Activated CD4-positive, alpha-beta T cell treated with anti-CD3 and anti-CD28 coated beads, Interleukin-2, amount 50 U/mL, for 16 hours (primary cell): ENCODE measurements around the gene MAGED1.

Experiments
- DNase-seq: peaks from one replicate; pipeline ENCODE4 v3.0.0-alpha.2; 2020

Gene MAGED1, protein sequence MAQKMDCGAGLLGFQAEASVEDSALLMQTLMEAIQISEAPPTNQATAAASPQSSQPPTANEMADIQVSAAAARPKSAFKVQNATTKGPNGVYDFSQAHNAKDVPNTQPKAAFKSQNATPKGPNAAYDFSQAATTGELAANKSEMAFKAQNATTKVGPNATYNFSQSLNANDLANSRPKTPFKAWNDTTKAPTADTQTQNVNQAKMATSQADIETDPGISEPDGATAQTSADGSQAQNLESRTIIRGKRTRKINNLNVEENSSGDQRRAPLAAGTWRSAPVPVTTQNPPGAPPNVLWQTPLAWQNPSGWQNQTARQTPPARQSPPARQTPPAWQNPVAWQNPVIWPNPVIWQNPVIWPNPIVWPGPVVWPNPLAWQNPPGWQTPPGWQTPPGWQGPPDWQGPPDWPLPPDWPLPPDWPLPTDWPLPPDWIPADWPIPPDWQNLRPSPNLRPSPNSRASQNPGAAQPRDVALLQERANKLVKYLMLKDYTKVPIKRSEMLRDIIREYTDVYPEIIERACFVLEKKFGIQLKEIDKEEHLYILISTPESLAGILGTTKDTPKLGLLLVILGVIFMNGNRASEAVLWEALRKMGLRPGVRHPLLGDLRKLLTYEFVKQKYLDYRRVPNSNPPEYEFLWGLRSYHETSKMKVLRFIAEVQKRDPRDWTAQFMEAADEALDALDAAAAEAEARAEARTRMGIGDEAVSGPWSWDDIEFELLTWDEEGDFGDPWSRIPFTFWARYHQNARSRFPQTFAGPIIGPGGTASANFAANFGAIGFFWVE

DNA sequence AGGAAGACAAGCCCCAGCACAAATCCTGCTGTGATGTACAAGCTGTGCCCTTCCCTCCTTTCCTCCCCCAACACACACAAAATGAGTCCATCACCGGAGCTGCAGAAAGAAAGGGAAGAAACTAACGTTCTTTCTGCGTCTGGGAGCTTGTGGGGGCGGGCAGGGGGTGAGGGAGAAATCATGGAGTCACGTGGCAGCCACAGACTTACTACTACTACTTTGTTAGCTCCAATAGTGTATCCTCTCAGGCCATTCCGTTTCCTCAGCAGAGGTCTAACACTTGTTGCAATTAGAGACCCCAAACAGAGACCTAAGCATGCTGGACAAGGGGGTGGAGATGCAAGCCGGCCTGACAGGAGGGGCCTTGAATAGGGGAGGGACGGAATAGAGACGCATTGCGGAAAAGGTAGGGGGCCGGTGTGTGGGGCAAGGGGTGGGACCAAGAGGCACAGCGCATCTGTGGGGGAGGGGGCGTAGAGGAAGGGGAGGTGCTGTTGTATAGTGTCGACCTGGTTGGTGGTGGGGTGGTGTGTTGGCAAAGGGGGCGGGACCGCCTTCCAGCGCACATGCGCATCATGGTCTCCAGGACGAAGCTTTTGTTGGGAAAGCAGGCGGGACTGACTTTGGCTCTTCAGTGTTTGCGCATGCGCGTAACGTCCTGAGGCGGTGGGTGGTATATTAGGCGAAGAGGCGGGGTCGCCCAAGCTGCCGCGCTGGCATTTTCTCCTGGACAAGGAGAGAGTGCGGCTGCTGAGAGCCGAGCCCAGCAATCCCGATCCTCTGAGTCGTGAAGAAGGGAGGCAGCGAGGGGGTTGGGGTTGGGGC, at the start of gene MAGED1:
Gene MAGED1, plus strand, starts transcription at position 703 of the 825 bp plus-strand sequence. CDS start 682 bp downstream, outside the sequence.
- DNase-seq = peak; percentile 88

DNA sequence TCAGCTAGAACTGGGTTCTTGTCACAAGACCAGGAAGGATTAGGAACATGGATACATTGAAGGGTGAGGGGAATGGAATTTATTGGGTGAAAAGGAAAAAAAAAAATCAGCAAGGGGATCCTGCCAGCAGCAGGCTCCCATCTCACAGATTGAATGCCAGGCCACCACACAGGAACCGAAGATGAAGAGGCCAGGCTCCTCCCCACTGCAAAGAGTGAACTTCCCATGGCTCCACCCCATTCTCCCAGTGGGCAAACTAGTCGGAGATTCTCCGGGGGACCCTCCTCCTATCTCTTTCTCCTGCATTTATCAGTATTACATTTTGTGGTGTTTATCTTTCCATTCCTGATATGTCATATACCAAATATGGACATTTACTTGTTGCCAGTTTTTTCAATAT, 46.0 kb upstream of the MAGED1 start:
- DNase-seq = no peak

DNA sequence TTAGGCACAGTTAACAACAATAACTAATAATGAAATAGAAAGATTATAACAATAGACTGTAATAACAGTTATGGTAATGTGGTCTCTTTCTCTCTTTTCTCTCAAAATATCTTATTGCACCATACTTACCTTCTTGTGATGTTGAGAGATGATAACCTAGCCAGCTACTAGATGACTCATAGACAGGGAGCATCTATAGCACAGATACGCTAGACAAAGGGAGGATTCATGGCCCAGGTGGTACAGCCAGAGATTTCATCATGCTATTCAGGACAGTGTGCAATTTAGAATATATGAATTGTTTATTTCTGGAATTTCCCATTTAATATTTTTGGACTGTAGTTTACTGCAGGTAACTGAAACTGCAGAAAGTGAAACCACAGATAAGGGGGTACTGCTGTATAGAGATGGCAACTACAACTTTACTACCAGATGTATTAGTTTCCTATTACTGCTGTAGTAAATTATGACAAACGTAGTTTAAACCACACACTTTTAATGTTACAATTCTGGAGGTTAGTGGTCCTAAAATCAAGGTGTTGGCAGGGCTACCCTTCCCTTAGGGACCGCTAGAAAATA, 41.8 kb upstream of the MAGED1 start:
- no peak for DNase-seq

DNA sequence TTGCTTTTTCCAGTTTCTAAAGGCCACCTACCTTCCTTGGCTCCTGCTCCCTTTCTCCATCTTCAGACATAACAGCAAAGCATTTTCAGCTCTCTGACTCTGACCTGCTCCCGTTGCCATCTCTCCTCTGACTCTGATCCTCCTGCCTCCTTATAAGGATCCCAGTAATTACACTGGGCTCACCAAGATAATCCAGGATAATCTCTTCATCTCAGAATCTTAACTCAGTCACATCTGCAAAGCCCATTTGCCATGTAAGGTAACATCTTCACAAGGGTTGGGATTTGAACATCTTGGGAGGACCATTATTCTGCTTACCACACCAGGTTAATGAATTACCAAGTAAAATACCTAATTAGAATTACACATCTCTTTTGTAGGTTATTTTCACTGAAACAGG, 41.3 kb upstream of the MAGED1 start:
- DNase-seq = no peak

DNA sequence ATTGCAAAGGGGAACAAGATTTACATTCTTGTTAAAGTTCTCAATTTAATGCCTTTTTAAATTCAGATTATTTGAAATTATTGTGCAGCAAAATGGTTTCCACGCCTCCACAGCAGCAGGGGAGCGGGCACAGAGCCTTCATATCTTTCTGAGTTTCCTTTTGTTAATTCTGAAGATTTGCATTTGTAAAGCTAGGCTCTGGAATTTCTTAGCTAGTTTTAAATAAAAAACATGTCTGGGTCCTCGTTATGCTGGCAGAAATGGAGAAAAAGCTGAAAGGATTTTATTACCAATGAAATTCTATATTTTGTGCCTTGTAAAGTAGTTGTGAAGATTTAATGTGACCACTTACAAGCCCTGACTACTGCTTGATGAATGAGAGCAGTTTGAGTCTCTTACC, 40.8 kb upstream of the MAGED1 start:
- DNase-seq = no peak

DNA sequence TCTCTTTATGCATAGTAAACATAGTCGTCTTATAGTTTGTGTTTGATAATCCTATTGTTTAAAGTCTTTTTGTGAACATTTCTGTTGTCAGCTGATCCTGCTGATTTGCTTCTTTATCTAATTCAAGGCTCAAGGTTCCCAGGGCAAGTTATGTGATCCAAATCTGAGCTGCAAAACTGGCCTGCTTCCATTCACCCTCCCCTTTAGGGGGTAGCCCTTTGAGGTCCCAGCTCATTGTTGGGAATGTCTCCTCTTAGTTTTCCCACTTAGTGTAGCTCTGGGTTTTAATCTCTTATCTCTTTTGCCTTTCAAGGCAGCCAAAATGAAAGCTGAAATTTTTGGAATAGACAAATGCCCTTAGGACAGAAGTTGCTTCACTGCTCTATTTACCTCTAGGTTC, 40.2 kb upstream of the MAGED1 start:
- DNase-seq = no peak

DNA sequence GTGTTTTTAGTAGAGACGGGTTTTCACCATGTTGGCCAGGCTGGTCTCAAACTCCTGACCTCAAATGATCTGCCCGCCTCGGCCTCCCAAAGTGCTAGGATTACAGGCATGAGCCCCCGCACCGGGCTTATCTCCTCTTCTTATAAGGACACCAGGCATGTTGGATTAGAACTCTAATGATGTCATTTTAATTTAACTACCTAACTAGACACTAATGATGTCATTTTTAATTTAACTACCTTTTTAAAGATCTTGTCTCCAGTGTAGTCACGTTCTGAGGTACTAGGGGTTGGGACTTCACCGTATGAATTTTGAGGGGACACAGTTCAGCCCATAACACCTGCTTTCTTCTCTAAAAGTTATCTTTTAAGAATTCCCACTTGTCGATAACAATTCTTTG, 37.7 kb upstream of the MAGED1 start:
- no peak for DNase-seq

DNA sequence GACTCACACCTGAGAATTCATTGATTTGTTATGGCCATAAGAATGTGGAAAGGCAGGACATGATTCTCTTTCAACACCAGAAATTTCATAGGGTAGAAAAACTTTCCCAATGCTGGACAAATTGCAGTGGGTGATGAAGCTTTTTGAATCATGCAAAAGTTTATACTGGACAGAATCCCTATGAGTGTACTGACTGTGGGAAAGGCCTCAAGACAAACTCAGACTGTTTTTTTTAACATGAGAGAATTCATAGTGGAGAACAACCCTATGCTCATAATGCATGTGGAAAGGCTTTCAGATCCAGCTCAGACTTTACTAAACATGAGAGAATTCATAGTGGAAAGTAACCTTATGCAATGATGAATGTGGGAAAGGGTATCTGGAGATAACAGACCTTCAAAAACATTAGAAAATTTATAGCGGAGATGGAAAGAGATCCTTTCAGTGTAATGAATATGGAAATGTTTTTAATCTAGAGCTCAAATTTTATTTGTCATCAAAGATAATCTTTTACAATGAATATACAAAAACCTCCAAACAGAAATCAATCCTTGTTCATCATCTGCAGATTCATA, 36.2 kb upstream of the MAGED1 start:
- DNase-seq = no peak

DNA sequence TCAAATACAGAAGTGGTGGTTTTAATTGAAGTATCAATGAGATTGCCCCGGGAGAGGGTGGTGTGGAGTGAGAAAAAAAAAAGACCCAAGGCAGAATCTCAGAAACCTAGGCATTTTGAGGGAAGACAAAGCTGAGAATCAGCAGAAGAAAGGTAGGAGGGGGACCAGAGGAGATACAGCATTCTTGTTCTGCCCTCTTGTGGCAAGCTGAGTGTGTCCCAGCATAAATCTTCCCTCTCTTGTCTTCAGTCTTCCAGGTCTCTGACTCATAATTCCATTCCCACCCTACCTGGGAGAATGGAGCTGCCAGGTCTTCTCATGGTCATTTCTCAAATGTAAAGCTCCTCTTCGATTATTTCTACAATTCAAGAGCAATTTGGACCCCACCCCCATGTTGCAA, 32.7 kb upstream of the MAGED1 start:
- no peak for DNase-seq

DNA sequence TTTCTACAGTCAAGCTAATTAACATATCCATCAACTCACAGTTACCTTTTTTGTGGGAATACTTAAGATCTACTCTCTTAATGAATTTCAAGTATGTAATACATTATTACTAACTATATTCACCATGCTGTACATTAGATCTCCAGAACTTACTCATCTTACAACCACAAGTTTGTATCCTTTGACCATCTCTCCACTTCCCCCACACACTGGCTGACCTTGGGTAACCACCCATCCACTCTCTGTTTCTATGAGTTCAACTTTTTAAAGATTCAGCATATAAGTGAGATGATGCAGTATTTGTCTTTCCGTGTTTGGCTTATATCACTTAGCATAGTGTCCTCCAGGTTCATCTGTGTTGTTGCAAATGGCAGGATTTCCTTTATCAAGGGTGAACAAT, 30.5 kb upstream of the MAGED1 start:
- DNase-seq = peak; percentile 5

DNA sequence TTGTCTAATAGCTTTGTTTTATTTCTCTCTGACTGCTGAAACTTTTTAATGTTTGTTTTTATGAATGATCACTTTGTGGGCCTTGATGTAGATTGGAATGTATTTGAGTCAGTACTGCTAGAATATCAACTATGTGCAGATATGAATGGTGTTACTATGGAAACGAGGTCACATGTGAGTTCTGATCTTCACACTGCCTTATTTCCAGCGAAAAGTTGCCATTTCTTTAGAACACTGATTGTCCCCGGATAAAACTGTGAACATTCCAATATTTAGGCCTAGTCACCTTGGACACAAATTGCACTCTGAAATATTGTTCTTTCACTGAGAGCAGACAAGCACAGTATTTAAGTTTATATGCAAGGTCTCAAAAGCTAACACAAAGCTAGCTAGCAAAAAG, 27.2 kb upstream of the MAGED1 start:
- DNase-seq = no peak

DNA sequence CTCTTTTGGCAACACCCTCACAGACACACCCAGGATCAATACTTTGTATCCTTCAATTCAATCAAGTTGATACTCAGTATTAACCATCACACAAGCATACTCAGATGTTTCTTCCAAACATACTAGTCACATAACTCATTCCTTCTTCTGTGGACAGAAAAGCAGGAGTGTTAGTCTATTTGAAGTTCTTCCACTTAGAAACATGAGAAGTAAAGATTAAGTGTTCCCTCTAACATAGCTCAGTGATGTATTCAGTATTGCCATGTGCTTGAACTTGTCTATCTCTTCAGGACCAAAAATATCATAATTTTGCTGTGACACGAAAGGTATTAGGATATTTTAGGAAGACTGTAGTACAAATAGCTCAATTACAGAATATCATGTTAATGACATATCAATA, 25.8 kb upstream of the MAGED1 start:
- DNase-seq = no peak

DNA sequence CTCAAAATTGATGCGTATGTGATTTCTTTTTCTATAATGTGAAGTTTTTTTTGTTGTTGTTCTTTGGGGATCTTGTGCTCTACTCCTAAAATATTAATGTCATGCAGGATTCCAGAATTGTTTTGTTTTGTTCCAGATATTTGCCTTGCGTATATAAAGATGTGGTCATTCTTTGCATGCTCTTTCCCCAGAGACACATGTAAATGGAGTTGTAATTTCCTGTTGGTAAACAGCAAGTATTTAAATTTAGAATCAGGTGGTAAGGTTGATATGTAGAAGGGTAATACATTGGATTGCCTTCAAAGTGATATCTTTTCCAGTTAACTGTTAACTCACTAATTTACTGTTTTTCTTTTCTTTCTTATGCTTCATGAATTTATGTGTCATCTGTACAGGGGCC, 23.1 kb upstream of the MAGED1 start:
- no peak for DNase-seq

DNA sequence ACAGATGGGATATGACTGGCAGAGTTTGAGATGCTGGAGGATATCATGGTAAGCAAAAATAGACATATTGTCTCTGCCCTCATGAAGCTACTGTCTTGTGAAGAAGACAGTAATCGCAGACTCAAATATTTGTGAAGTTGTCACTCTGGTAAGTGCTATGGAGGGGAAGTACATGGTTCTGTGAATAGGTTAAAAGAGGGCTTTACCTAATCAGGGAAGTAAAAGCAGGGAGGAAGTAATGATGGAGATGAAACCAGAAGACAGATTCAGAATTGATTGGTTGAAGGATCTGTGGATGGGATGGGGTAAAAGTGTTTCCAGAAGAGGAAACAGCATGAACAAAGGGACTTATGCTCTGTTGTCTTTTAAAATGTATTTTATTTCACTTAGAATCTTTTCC, 19.3 kb upstream of the MAGED1 start:
- no peak for DNase-seq

DNA sequence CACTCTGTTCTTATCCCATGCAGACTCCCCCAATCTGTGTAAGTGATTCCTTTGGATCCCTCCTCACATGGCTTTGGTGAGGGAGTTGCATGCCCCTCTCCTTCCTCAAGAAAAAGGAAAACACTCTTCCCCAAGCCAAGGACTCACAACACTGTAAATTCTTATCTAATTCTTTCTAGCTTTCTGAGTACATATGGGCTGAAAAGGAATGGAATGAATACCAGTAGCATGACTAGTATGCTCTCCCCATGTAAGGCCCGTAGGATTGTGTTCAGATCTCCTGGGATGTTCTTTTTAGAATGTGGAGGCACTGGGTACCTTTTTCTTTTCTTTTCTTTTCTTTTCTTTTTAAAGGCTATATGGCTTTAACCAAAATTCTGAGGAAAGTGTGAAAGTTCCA, 17.0 kb upstream of the MAGED1 start:
- DNase-seq = no peak

DNA sequence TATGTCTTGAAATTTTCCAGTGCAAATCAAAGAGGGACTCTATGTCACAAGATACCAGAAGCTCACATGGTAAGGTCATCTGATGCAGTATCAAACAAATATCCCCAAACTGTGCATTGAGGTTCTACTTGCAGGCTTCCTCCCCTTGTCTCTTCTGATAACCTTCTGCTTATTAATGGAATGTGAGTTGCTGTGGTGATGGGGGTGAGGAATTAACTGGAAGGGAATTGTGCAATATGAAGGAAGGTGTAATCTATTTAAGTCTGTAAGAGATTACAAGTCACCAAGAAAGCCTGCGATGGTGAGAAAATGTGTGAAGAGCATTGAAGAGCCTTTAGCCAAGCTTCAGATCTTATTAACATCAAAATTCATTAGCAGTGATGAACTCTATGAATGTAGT, 15.4 kb upstream of the MAGED1 start:
- DNase-seq = no peak

DNA sequence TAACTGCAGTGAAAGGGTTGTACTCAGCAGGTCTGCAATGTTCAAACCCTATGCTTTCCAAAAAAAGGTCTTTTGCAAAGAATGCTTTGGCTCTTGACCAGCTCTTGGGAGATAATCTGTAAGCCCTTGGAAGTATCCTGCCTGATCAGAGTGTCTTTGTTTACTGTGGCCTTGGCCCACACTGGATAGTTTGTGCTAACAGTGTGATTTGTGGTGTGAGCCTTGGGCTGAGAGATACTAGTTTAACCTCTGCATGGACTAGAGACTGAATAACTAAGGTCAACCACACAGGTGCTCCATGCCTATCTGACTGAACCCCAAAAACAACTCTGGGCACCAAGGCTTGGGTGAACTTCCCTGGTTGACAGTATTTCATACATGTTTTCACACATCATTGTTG, 3.6 kb upstream of the MAGED1 start:
- DNase-seq = no peak

DNA sequence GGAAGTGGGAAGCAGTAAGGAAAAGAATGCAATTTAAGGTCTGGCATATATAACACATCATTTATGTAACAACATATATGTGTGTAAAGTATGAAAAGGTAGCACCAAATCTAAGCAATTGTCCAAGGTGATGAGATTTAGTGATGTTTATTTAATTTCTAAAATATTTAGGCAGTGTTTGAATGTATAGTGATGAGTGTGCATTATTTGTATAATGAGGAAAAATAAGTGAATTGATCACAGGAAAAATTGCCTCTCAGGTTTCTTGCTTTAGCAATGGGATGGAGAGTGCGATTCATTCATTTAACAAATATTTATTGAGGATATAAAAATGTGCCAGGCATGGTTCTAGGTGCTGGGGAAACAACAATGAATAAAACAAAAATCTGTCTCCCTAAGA, 2.2 kb upstream of the MAGED1 start:
- DNase-seq = no peak

DNA sequence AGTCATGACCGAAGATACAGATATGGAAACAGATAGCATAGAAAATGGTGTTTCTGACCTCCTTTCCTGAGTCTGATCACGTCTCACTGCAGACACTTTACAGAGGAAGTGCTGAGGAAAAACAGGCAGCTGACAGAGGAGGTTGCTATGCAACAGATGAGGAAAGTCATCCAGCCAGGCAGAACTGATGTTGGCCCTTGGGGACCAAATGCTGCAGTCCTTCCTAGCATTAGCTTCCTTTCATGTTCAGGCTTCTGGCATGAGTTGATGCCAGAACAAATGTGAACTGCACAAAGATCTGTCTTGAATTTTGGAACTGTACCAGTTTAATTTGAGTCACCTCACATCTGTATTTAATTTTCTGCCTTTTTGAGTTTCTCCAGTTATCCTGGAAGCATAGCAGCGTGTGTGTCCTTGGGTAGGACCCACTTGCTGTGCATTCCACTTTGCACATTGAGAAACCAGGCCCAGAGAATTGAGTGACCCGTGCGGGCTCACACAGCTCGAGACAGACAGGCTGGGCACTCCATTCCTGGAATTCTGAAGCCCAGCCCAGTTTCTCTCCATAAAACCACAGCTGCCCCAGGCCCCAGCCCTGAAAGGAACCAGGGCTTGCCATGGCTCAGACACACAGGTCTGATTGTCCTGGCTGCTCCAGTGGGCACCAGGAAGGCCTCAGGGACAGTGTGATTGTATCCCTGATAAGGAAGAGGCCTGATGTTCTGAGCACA, 1.4 kb upstream of the MAGED1 start:
- peak; percentile 5 for DNase-seq

DNA sequence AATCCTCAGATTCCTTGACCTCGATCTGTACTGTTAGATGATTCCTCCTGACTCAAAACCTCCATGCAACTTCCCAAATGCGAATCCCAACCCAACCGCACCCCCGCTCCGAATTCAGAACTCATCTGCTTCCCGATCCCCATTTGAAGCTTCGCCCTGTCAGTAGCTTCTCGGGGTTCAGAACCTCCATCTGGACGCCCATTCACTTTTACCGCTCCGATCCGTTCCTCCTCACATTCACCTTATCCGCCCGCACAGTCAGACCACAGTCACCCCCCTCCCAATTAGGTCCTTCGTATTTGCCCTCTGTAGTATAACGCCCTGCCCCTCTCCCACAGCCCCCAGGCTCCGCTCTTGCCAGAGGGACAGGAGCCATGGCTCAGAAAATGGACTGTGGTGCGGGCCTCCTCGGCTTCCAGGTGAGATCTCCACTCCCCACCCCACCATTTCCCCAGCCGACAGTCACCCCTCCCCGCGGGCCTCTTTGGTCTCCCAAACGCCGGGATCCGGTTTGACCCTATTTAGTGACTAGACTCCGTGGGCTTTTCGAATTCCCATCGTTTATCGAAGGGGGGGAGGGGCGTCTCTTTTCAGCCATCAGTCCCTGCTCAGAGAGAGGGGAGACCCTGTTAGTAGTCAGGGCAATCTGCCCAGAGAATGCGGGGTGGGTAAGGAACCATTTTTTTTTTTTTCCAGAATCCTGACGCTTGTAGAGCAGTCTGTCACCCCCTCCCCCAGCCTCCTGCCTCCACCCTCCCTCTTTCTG, 691 bp downstream of the MAGED1 start:
- DNase-seq = no peak

DNA sequence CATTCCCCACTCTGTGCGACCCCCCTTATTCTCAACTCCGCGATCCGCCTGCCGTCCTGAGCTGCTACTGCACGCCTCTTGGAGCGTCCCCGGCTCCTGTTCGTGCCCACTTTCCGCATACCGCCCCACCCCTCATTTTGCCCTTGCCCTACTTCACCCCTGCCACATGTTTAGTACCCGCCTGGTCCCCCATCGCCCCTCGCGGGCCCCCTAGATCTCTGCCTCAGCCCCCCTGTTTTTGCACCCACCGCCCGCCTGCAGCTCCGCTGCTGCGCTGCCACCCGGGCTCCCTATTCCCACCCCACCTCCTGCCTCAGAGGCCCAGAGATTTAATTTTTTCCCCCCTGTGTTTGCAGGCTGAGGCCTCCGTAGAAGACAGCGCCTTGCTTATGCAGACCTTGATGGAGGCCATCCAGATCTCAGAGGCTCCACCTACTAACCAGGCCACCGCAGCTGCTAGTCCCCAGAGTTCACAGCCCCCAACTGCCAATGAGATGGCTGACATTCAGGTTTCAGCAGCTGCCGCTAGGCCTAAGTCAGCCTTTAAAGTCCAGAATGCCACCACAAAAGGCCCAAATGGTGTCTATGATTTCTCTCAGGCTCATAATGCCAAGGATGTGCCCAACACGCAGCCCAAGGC, 1.4 kb downstream of the MAGED1 start:
- DNase-seq = no peak
